HPDE6-E6E7 (cell line): ENCODE measurements around the gene ANGPT4.

ENCODE experiments used
- DNase-seq: peaks from one replicate; pipeline ENCODE4 v3.0.0; 2011; ENCODE audit warnings: missing footprints; ENCODE audit errors: extremely low spot score

Gene ANGPT4, protein sequence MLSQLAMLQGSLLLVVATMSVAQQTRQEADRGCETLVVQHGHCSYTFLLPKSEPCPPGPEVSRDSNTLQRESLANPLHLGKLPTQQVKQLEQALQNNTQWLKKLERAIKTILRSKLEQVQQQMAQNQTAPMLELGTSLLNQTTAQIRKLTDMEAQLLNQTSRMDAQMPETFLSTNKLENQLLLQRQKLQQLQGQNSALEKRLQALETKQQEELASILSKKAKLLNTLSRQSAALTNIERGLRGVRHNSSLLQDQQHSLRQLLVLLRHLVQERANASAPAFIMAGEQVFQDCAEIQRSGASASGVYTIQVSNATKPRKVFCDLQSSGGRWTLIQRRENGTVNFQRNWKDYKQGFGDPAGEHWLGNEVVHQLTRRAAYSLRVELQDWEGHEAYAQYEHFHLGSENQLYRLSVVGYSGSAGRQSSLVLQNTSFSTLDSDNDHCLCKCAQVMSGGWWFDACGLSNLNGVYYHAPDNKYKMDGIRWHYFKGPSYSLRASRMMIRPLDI

DNA sequence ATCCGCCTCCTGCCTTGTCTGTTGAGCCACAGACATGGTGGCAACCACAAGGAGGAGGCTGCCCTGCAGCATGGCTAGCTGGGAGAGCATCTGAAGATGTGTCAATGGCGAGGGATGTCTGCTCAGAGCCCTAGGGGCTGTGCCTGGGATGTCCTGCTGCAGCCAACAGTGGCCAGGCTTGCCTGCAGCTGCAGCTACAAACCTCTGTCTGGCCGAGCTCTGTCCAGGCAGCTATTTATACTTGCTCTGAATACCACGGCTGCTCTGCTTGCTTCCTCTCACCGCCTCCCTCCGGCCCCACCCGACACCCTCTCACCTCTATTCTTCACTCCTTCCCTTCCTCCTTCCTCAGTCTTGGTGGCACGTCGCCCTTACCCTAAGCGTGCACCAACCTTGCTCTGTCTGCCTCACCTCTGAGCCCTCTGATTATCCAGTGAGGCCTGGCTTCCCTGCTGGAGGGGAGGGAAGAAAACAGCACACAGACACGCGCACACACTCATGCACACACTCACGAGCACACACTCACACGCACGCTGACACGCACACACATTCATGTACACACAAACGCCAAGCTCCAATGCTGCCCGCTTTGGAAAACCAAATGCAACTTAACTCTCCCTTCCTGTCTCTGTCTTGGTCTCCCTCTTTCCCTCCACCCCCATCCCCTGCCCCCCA, at the start of gene ANGPT4:
ANGPT4 (minus strand) TSS at position 210 of the 675 bp plus-strand sequence; CDS start at position 90, 120 bp downstream.
- DNase-seq = no peak

DNA sequence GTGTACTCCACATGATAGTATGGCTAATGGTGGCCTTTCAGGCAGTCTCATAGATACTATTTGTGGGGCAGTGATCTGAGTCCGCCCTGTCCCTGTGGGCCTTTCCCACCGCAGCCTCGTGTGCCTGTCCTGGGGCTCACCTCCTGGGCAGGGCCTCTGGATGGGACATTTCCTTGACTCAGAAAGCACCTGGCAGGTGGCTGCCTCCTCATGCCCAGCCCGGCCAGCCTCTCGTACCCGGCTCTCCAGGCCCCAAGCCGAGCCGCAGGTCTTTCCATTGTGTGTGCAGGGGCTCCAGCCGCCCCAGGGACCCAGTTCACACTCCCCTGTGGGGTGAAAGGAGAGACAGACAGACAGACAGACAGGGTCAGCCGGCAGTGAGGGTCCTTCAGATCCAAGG, 47.7 kb upstream of the ANGPT4 start:
- no peak for DNase-seq

DNA sequence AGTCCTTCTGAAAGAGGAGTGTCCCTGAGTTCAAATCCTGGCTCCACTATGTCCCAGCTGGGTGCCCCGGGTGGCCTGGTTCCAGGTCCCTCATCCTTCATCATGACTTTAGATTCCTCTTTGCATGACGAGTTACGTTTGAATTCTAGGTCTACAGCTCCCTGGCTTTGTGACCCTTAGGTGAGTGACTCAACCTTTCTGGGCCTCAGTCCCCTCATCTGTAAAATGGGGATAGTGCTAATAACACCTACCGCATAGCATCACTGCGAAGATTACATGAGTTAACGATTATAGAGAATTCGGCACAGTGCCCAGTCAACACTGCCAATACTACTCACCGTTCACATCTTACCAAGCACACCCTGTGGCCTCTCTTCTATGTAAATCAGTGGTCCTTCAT, 46.5 kb upstream of the ANGPT4 start:
- no peak for DNase-seq

DNA sequence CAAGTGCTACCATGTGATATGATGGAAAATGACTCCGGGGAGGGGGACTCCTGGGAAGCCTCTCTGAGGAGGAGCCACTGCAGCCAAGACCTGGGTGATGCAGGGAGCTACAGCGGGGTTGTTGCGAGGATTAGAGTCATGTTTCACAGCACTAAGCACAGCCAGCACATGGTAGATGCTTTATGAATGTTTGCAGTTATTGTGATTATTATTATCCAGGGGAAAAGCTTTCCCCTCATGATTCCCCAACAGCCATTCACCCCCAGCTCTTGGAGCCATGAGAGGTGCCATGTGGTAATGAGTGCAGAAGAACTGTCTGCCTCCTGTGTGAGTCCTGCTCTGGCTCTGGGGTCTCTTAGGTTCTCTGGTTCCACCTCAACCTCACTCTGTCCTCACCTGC, 46.1 kb upstream of the ANGPT4 start:
- no peak for DNase-seq

DNA sequence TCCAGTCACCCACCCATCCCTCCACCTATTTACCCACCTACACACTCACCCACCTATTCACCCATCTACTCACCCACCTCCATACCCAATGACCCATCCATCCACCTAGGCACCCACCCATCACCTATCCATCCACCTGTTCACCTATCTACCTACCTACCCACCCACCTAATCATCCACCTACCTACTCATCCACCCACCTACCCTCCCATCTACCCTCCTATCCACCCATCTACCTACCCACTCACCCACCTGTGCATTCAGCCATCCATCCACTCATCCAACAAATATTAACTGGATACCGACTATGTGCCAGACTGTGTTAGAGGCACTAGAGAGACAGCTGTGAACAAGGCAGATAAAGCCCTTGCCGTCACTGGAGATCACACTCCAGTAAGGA, 45.6 kb upstream of the ANGPT4 start:
- DNase-seq = no peak

DNA sequence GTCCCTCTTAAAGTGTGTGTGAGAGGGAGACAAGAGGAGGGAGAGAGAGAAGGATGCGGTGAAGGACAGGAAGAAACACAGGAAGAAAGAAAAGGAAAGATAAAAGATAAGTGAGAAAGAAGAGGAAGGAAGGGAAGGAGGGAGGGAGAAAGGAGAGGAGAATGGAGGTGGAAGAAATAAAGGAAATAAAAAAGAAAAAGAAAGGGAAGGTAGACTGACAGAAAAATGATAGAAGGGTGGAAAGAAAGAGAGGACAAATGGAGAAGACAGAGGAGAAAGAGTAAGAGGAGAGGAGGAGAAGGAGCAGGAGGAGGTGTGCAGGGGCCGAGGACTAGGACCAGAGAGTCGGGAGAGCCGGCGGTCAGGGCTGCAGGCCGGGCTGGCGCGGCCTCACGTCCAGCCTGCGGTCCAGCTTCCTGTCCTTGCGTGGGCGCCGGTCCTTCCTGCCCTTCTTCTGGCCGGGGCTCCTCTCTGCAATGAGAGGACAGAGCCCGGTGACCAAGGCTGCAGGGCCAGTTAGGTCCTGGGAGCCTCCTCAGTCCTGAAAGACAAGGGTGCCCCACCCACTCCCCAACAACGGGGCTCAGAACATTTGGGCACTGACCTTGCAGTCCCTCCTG, 44.0 kb upstream of the ANGPT4 start:
- DNase-seq = no peak

DNA sequence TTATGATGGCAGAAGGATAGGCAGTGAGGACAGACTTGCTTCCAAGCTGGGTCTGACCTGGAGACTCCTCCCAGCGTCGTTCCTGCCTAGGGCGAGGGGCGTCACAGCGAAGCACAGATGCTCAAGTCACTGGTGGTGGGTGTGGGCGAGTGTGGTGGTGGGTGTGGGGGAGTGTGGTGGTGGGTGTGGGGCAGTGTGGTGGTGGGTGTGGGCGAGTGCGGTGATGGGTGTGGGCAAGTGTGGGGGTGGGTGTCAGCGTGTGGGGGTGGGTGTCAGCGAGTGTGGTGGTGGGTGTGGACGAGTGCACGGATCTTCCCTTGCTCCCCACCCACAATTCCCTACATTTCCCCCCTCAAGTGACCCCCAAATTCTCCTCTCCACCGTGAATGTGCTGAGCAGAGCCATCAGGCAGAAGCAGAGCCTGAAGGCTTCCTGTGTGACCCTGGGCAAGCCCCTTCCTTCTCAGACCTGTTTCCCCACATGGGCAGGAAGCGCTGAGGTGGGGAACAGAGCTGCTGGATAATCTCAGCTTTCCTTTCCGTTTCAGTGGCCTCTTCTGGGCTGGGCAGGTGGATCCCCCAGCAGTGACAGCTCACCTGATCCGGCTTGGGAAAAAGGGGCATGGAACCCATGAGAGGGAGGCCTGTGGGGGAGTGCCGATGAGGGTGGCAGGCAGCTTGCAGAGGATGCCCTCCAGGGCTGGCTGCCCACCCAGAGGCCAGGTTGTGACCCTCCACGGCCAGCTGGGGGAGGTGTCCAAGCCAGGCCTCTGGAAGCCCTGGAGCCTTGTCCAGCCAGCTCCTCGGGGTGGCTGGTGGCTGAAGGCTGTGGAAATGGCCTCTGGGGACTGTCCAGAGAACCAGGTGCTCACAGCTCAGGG, 43.0 kb upstream of the ANGPT4 start:
- no peak for DNase-seq

DNA sequence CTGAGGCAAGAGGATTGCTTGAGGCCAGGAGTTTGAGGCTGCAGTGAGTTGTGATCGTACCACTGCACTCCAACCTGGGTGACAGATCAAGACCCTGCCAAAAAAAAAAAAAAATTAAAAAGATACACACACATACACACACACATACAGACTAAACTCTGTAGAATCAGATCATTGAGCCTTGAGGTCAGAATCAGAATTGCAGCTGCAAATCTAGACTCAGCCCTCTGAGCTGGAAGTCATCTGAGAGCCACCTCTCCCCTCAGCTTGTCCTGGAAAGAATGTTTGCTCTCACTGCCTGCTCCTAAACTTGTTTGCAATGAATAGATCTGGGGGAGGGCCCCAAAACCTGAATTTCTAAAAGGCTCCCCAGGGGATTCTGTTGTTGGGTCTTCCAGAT, 41.4 kb upstream of the ANGPT4 start:
- no peak for DNase-seq

DNA sequence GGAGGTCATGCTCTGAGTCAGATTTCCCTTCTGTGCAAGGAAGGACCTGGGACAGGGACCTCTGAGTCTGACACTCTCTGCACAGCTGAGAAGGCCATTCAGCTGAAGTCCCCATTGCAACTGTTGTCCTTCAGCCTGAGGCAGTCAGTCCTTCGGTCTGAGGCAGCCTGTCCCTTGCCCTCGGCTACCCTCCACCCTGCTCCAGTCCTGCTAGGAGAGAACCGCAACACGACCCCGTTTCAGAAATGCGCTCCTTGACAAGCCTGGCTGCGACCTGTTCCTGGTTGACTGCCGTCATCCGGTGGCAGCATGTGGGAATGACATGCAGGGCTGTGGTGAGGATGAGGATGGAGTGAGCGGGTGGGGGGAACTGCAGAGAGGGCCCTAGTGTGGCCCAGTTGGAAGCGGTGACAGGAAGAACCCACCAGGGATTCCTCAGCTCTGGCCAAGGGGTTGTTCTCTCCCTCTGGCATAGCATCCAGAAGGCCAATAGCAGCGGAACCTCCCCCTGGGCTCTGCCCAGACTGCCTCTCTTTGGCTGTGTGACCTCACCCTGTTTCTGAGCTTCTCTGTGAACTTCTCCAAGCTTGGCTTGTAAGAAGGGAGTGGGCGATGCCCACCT, 40.3 kb upstream of the ANGPT4 start:
- DNase-seq = peak; percentile 70

DNA sequence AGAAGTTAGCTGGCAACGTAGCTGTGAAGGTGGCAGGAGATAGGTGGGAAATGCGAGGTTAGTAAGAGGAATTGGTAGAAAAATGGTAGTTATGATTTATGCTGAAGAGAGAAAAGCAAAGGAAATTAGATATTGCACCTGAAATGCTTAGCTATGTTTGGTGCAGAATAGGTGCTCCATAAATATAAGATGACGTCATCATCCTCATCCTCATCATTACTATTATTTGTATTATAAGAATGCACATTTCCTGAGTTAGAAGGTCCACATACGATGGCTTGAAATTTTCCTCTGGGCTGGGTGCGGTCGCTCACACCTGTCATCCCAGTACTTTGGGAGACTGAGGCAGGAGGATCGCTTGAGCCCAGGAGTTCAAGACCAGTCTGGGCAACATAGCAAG, 39.5 kb upstream of the ANGPT4 start:
- no peak for DNase-seq

DNA sequence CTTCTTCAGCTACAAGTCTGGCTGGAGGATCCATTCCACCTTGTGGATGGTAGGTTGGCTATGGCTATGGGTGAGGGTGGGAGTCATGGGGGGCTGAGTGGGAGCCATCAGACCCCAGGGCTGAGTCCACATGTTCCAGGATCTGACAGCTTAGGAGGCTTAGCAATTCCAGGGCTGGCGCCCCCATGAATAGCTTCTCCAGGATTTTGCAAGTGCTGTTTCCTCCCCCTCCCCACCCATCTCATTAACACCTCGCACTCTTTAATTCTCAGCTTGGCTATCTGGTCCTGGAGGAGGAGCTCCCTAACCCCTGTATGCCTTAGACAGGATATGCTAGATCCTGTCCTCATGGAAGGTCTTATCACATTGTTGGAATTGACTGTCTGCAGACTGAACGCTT, 39.0 kb upstream of the ANGPT4 start:
- no peak for DNase-seq

DNA sequence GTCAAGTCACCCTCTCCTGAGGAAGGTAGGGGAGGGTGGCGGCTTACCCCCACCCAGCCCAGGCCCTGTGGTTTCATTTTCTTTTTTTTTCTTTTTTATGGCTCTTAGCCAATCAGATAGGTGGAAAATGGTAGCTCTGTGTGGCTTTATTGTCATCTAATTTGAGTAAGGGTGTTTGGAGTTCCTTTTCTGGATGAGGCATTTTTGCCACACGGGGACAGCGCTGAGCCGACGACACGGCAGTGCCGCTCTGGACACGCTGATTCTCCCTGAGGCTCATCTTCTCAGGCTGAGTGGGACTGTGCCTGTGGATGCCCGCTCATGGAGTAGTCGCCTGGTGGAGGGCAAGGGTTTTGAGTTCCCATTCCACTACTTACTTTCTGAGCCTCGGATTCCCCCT, 37.6 kb upstream of the ANGPT4 start:
- no peak for DNase-seq

DNA sequence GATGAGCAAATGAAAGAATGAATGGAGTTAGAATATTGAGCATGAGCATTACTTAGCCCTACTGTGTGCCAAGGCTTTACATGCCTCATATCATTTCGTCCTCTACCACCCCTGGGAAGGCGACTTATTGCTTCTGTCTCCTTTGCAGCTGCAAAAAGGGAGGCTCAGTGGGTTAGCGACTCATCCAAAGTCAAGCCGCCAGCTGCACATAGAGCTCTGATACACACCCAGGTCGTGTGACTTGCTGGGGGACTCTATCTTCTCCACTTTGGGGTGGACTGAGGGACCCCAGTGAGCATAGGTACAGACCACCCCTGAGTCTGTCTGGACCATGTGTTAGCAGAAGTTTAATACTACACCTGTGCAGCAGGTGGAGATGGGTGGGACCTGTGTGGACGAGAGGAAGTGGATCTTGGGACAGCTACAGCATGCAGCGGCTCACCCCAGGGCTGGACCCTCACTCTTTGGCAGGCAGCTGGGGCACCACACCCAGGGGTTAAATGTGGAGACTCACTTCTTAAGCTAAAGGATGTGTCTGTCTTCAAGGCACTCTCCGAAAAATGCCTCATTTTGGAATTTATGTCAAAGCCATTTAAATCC, 36.2 kb upstream of the ANGPT4 start:
- no peak for DNase-seq

DNA sequence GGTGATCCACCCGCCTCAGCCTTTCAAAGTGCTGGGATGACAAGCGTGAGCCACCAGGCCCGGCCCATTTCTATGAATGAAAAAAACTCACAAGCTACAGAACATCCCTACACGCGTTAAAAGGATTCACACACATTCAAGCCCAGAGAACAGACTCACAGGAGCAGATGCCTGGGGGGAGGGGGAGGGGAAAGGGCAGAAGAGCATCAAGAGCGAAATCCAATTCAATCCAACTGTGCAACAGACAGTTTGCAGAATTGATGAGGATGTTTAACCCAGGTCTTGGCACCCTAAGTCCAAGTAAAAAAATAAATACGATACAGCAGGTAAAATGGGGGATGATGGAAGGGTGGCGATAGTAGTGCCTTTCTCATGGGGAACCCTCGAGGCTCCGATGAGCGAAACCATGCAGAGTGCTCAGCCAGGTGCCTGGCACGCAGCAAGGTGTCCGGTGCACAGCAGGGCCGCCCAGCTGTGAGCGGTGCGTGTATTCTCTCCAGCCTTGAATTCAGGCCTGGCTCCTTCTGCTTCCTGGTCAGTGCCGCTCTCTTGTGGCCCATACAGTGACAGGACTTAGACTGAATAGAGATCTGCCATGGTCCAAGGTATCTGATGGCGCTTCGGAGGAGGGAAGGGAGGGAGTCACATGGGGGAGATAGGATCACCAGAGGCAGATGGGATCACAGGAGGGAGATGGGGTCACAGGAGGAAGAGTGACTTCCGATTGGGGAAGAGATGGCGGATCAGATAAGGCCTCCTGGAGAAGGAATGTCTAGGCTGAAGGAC, 35.4 kb upstream of the ANGPT4 start:
- no peak for DNase-seq

DNA sequence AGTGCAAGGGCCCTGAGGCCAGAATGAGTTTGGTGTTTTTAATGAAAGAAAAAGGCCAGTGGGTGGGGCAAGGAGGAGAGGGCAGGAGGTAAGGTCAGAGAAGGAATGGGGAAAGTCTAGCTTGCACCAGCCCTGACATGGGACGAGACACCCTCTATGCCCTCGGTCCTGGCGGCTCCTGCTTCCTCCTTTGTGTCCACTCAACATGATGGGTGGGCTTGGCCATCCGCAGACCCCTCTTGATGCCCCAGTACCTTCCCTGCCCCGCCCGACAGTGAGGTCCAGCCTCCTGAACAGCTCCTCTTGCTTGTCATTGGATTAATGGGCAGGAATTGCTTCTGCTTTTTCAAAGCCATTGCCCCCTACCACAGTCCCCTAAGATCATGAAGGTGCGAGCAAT, 33.6 kb upstream of the ANGPT4 start:
- no peak for DNase-seq

DNA sequence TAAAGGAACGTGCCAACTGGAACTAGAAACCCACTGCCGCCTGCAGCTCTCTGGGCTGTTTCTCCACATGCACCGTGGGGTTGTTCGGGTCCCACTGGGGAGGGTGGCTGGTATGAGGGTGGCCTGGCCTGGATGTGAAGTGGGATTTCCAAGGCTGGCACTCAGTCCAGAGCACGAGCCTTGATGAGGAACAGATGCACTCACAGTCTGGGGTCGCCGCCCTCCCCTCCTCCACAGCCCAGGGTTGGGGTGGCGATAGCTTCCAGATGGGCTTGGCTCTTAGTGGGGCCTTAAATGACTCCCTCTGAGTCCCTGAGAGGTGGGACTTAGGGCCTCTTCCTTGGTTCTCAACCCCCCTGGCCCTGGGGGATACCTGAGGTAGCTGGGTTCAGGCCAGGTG, 30.7 kb upstream of the ANGPT4 start:
- DNase-seq = no peak

DNA sequence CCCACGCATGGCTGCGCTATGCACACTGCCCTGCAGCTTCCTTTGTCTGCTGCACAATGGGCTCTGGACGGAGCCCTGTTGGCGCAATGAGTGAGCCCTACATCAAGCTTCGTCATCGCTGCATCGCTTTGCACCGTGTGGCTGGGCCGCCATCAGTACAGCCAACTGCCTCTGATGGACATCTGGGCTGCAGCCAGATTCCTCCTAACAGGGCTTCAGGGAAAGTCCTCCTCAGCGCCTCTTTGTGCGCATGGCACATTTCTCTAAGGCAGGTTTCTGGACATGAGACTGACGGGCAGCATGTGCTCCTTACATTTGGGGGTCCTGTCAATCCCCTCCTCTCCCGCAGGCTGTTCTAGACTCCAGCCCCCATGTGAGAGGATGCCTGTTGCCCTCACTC, 29.7 kb upstream of the ANGPT4 start:
- no peak for DNase-seq

DNA sequence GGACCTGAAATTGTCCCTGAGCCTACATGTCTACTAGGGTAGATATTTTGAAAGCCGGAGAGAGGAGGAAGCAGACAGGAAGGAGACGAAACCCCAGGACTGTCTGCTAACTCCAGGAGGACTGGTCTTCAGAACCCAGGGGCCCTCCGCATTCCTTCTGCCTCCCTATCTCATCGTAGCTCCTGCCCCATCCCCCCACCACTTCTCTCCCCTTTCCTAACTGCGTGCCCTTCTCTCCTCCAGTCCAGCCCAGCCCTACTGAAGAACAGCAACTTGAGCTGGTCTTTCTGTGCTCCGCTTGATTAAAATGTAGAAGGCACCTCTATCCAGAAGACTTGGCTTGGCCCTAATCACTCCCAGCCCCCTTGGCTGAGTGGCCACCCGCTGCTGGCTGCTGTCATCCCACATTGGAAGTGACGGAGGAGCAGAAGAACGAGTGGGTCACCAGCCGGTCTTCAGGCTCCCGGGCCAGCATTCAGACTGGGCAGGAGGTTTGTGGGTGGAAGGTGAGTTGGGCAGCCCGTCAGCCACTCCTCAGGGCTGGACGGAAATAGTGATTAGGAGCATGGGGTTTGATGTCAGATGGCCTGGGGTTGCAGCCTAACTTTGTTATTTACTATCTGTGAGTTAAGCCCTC, 28.8 kb upstream of the ANGPT4 start:
- no peak for DNase-seq

DNA sequence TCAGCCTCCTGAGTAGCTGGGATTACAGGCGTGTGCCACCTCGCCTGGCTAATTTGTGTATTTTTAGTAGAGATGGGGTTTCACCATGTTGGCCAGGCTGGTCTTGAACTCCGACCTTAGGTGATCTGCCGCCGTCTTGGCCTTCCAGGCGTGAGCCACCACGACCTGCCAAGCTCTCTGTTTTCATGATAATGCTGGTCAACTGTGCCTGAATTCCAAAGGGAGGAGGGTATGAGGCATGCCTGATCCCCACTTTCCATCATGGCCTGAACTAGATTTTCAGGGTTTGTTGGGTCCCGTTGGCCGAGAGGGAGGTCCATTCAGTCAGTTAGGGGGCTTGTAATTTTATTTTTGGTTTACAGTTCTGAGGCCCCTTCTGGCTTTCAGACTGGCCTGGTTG, 28.0 kb upstream of the ANGPT4 start:
- no peak for DNase-seq

DNA sequence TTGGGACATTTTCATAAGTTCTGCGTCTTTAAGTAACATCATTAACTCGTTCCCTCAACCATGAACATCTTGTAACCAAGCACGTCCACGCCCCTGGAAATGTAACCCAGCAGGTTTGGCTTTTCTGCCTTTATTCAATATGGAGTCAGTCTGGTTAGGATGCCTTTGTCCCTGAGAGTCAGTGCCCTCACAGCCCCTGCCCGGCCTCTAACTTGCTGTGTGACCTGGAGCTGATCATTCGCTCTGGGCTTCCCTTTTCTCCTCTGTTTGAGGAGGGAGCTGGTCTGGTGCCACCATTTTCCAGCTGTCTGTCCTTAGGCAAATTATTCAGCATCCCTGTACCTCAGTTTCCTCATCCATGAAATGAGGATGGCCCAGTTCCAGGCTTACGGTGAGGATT, 26.5 kb upstream of the ANGPT4 start:
- no peak for DNase-seq
